Neural progenitor cell (in vitro differentiated cells): ENCODE results near the gene CCDC149.

Source experiments
- CTCF ChIP-seq: fragments of 200-600 bp; sonication (generic); IDR thresholded peaks from 2 replicates; pipeline ENCODE4 v1.5.1; 2017; ENCODE audit warnings: antibody characterized with exemption, mild to moderate bottlenecking
- EZH2 ChIP-seq: fragments of 200-600 bp; sonication (generic); IDR thresholded peaks from 2 replicates; pipeline ENCODE4 v1.6.1; 2017; ENCODE audit warnings: antibody characterized with exemption, mild to moderate bottlenecking, moderate library complexity

GRCh38 chr4:24820541-24820940, 92.3 kb downstream of the CCDC149 start:
- TF ChIP-seq CTCF (no peak), EZH2 (no peak)
